ENCODE measurements around the gene GPATCH2.

The GPATCH2 gene

DNA sequence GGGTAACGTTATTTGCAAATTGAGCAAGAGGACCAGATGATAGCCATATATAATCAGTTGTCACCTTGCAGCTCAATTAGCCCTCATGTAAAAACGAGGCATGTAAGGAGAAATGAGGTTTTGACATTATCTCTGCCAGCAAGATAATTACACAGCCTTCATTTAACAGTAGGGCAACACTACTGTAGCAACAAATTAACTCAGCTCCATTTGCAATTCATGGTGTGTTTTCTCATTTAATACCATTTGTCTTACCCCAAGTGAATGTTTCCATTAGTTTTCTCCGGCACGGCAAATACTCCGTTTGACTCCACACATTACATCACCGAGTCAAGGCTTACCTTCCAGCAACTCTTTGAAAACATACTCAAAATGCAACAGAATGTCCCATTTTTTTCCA is 66.7 kb downstream of the GPATCH2 start:
- TF ChIP-seq, protein P1, sequence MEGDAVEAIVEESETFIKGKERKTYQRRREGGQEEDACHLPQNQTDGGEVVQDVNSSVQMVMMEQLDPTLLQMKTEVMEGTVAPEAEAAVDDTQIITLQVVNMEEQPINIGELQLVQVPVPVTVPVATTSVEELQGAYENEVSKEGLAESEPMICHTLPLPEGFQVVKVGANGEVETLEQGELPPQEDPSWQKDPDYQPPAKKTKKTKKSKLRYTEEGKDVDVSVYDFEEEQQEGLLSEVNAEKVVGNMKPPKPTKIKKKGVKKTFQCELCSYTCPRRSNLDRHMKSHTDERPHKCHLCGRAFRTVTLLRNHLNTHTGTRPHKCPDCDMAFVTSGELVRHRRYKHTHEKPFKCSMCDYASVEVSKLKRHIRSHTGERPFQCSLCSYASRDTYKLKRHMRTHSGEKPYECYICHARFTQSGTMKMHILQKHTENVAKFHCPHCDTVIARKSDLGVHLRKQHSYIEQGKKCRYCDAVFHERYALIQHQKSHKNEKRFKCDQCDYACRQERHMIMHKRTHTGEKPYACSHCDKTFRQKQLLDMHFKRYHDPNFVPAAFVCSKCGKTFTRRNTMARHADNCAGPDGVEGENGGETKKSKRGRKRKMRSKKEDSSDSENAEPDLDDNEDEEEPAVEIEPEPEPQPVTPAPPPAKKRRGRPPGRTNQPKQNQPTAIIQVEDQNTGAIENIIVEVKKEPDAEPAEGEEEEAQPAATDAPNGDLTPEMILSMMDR (IDR thresholded peaks at IDR 0.05; ENCODE audit: borderline replicate concordance, insufficient read depth, low read depth, low read length) = no peak
- no peak overlapping the region for H3K4me3 ChIP-seq (ENCODE audit: low read depth, low read length)

DNA sequence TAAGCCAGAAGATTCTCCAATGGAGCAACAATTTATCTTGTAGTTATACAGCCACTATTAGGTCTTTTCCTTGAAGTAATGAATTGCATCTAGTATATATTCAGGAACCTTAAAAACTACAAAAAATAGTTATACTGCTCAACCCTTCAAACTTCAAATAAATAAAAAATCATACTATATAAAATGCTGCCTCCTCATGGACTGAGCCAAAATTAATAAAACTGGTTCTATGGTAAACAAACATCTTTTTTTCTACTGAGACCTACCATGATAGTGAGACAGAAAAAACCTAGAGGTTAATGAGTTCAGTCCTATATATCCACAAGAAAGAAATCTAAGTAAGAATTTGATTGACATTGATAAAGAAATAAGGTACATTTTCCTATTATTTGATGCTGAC is 67.7 kb downstream of the GPATCH2 start:
- no peak overlapping the region for H3K4me3 ChIP-seq (ENCODE audit: low read depth, low read length)
- TF ChIP-seq, protein P1 (IDR thresholded peaks at IDR 0.05; ENCODE audit: borderline replicate concordance, insufficient read depth, low read depth, low read length) = no peak

DNA sequence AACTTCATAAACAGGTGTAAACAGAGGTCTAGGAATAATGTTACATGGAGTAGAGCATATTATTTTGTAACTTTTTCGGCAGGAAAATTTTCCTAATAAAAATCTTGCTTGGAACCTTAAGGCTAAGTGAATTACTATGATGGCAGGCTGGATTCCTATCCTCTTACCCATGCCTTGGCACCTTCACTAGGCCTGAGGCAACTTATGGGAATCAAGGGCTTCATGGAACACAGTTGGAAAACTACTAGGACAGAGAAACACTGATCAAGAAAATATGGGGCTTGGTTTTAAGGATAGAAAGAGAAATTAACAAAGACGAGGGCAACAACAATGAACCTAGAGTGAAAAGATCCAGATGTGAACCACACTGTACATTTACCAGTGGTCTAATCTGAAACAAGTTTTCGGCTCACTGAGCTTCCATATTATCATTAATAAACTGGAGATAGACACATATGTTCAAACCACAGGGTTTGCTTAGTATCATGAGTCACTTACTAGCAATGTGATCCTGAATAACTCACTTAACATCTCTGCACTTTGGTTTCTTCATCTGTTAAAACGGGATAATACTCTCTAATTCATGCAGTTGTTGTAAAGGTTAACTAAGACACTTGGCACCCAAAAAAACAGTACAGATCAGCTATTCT is 68.5 kb downstream of the GPATCH2 start:
- H3K4me3 ChIP-seq (ENCODE audit: low read depth, low read length) = no peak overlapping the region
- TF ChIP-seq, protein P1 (IDR thresholded peaks at IDR 0.05; ENCODE audit: borderline replicate concordance, insufficient read depth, low read depth, low read length) = no peak

DNA sequence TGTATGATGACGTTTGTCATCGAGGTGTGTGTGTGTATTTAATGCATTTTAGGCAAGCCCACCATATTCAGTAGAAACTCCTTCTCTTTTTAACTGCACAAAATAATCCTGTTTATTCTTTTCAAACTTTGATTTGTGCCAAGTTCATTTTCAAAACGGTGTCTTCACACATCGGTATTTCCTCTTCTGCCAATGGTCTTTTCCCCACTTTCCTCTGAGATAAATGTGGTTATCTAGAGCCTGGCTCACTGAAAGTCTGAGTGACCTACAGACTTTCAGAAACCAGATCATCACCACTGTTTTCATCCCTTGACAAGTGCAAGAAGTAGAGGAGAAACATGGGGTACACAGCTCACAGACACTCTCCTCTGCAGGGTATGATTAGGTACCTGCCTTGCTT is 69.4 kb downstream of the GPATCH2 start:
- TF ChIP-seq, protein P1 (IDR thresholded peaks at IDR 0.05; ENCODE audit: borderline replicate concordance, insufficient read depth, low read depth, low read length) = no peak
- no peak overlapping the region for H3K4me3 ChIP-seq (ENCODE audit: low read depth, low read length)

DNA sequence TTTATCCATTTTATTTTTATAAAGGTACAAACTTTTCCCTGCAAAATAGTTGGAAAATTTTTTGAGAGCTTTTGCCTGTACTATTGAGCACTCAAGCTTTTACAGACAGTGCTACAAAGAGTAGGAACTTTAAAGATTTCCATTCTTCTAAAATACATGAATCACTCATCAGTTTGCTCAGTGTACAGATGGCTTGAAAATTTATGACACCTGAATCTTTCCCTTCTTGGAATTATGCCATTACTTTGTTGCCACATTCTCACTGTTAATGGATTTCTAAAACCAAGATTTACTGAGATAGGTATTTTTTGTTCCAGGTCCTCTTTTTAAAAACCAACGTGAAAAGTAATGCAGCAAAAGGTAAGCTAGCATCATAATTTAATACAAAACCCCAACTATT is 76.0 kb downstream of the GPATCH2 start:
- TF ChIP-seq, protein P1 (IDR thresholded peaks at IDR 0.05; ENCODE audit: borderline replicate concordance, insufficient read depth, low read depth, low read length) = no peak
- H3K4me3 ChIP-seq (ENCODE audit: low read depth, low read length) = no peak overlapping the region

DNA sequence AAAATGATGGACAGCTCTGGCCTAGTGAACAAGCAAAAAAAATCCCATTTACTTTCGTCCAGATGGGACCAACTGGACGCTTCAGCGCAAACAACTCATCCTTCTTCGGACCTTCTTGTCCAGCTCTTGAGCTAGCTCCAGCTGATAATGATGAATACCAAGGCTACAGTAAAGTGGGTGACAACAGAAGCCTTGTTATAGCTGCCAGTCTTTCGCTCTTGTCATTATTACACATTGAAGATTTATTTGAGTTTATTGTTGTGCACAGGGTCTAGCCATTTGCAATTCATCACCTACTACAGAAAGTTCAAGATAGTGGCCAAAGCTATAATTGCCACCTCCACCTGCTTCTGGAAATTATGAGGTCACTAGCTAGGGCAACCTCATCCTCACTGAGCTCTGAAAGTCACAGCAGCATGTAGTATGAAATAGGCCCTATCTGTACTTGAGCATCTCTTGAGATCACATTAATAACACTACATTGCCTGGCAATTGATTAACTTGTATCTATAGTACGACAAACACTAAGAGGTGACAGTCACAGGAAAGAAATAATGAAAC is 76.9 kb downstream of the GPATCH2 start:
- TF ChIP-seq, protein P1 (IDR thresholded peaks at IDR 0.05; ENCODE audit: borderline replicate concordance, insufficient read depth, low read depth, low read length) = no peak
- no peak overlapping the region for H3K4me3 ChIP-seq (ENCODE audit: low read depth, low read length)

DNA sequence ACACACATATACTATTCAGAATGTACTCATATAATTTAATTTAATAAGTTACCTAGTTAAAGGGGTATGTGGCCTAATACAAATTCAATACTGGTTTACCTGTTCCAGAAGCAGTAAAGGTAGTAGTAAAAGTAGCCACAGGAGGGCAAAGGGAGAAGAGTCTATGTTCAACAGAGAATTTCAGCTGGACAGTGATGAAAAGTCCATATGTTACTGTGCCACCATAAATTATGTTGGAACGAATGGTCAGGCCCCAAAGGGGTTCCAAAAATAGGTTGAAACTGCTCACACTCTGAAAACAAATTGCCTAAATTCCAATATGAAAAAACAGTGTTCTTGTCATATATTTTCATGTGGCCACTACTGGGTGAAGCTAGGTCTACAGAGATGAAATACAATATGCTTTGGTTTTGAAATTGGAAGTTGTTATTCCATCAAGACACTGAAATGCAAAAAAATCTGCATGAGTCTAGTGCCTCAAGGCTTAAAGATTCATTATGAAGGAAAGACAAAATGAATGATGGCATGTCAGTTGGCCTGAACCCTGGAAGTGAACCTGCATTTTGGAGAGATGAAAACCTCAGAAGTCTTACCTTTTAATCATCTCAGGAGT is 78.4 kb downstream of the GPATCH2 start:
- H3K4me3 ChIP-seq (ENCODE audit: low read depth, low read length) = no peak overlapping the region
- TF ChIP-seq, protein P1 (IDR thresholded peaks at IDR 0.05; ENCODE audit: borderline replicate concordance, insufficient read depth, low read depth, low read length) = no peak
